GM21381 (cell line): ENCODE results near the gene GBGT1.

Experiments
- ATAC-seq: cut with Tn5 transposase; IDR thresholded peaks from one replicate; pipeline ENCODE4 v1.9.1; 2021; ENCODE audit warnings: mild to moderate bottlenecking, moderate library complexity; ENCODE audit not compliant: unreplicated experiment

Gene GBGT1

DNA sequence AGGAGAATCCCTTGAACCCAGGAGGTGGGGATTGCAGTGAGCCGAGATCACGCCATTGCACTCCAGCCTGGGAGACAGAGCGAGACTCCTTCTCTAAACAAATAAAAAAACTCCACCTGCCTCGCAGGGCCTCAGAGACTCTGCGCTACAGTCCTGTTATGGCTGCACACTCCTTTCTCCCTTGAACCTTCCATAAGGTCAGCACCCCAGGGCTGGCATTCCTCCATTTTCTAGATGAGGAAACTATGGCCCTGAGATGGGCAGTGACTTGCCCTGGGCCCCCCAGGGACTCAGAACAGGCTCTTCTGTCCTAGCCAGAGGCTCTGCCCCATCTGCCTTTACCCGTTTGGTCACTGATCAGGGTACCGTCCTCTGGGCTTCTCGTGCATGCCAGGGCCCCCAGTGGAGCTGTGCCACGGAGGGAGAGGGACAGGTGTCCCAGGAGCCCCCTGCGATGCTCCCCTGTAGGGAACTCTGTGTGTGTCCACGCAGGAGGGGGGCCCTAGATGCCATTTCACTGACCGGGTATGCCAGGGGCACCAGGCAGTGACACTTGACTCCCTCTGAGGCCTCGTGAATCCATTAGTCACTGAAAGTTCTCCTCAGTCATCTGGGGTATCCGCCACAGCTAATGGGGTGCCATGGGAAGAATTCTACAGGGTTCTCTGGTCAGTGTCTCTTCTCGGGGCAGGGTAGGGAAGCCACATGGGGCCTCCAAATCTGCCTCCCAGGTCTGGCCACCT is 58.8 kb downstream of the GBGT1 start:
- no peak for ATAC-seq

- ATAC-seq, result no peak
These were observed 59.7 kb downstream of the GBGT1 start for GRCh38 chr9:133103987-133104505.

- no peak for ATAC-seq
These were observed 60.3 kb downstream of the GBGT1 start for GRCh38 chr9:133103183-133103986.
